ENCODE results near the gene GRIK5. TPM values are rescaled to one million over a fixed set of nuclear protein-coding genes. Genes with fewer than 3 reads are reported as not detected.

GRIK5 gene
- total and polyA plus RNA-seq, 4 donors: 0.09 to 0.42 (median 0.17) TPM; not detected in 1

- Histone ChIP-seq H3K4me1 (ENCODE audit: control insufficient read depth in 4 of 4, insufficient read depth in 4 of 4, low read length in 3 of 4) (no peaks in the 10 kb centered on the region), H3K27me3 (ENCODE audit: control insufficient read depth in 4 of 4, insufficient read depth in 4 of 4, low read length in 3 of 4) (no peaks in the 10 kb centered on the region), H3K4me3 (ENCODE audit: low read depth in 1 of 3, low read length in 3 of 3) (no peak overlapping the region), H3K36me3 (ENCODE audit: control insufficient read depth in 4 of 4, insufficient read depth in 3 of 4, low read depth in 1 of 4, low read length in 3 of 4) (no peaks in the 10 kb centered on the region), H3K9ac (ENCODE audit: low read depth in 1 of 2, low read length in 2 of 2) (no peak overlapping the region), H3K9me3 (ENCODE audit: control insufficient read depth in 4 of 4, low read length in 3 of 4) (no peaks in the 10 kb centered on the region), H3K27ac (ENCODE audit: low read depth in 1 of 2, low read length in 2 of 2) (no peak overlapping the region)
- 82% methylated on average over 15 of the region's 15 CpGs for WGBS
- DNase-seq (ENCODE audit: low spot score): no peak
- no peak for TF ChIP-seq NR2F2 (IDR thresholded peaks at IDR 0.05)
- TF ChIP-seq HNF4A (conservative IDR thresholded peaks at IDR 0.05): no peak
- no peak for TF ChIP-seq YY1 (IDR thresholded peaks at IDR 0.05)
- no peak for TF ChIP-seq HNF4G (IDR thresholded peaks at IDR 0.05)
- TF ChIP-seq ATF3 (IDR thresholded peaks at IDR 0.05): no peak
- no peak for TF ChIP-seq FOXA2 (IDR thresholded peaks at IDR 0.05)
- TF ChIP-seq RAD21 (IDR thresholded peaks at IDR 0.05): no peak
- TF ChIP-seq FOXA1 (IDR thresholded peaks at IDR 0.05): no peak
- no peak for TF ChIP-seq MAX (IDR thresholded peaks at IDR 0.05)
- no peak for TF ChIP-seq JUND (IDR thresholded peaks at IDR 0.05)
- no peak for TF ChIP-seq TAF1 (conservative IDR thresholded peaks at IDR 0.05)
- no peak for TF ChIP-seq REST (IDR thresholded peaks at IDR 0.05)
Observed at GRCh38 chr19:41981724-41982123, 88.3 kb downstream of the GRIK5 start.

- no peak for DNase-seq (ENCODE audit: low spot score)
- no peak for TF ChIP-seq REST (IDR thresholded peaks at IDR 0.05)
- TF ChIP-seq YY1 (IDR thresholded peaks at IDR 0.05): no peak
- TF ChIP-seq CTCF (IDR thresholded peaks at IDR 0.05; ENCODE audit: low read depth, low read length, missing input control): no peak
- no peak for TF ChIP-seq JUND (IDR thresholded peaks at IDR 0.05)
- no peak for TF ChIP-seq ZBTB33 (IDR thresholded peaks at IDR 0.05)
- Histone ChIP-seq H3K4me1 (ENCODE audit: control insufficient read depth in 4 of 4, insufficient read depth in 4 of 4, low read length in 3 of 4) (no peaks in the 10 kb centered on the region), H3K27me3 (ENCODE audit: control insufficient read depth in 4 of 4, insufficient read depth in 4 of 4, low read length in 3 of 4) (no peaks in the 10 kb centered on the region), H3K9me3 (ENCODE audit: control insufficient read depth in 4 of 4, low read length in 3 of 4) (no peaks in the 10 kb centered on the region), H3K4me3 (ENCODE audit: low read depth in 1 of 3, low read length in 3 of 3) (no peak overlapping the region), H3K27ac (ENCODE audit: low read depth in 1 of 2, low read length in 2 of 2) (no peak overlapping the region), H3K36me3 (ENCODE audit: control insufficient read depth in 4 of 4, insufficient read depth in 3 of 4, low read depth in 1 of 4, low read length in 3 of 4) (no peaks in the 10 kb centered on the region), H3K9ac (ENCODE audit: low read depth in 1 of 2, low read length in 2 of 2) (no peak overlapping the region)
- 85% methylated on average over 17 of the region's 17 CpGs for WGBS
Observed at GRCh38 chr19:41978470-41978869, 91.5 kb downstream of the GRIK5 start.

Data from liver (tissue), 9 donors.